Left lung (tissue), 10 donors: ENCODE data around the gene CBFB. TPM values are rescaled to one million over a fixed set of nuclear protein-coding genes. Genes with fewer than 3 reads are reported as not detected.
"Not testable (repeated sequence)": the region's sequence is repeated elsewhere in the genome, so short reads cannot be mapped to it uniquely, and the experiment has no call there.

Experiments used
- ATAC-seq: fragments of 200-7000 bp; cut with Tn5 transposase; one replicate; pipeline ENCODE4 v1.9.1; 2020; ENCODE audit warnings: moderate library complexity
- DNase-seq, 4 donors: peaks; one replicate each; pipeline ENCODE4 v3.0.0-alpha.2; 2013 to 2020
- H3K27ac ChIP-seq, 2 donors: fragments of 200-600 bp; sonication (generic) in 1 of 2; one replicate each; pipeline versions ENCODE4 v1.5.0 to v1.8.0; 2020 to 2021
- H3K27me3 ChIP-seq, 2 donors: fragments of 200-600 bp; sonication (generic) in 1 of 2; one replicate each; pipeline versions ENCODE4 v1.5.0 to v1.8.0; 2020 to 2021
- H3K36me3 ChIP-seq, 2 donors: fragments of 200-600 bp; sonication (generic) in 1 of 2; one replicate each; pipeline versions ENCODE4 v1.5.0 to v1.8.0; 2020 to 2021
- H3K4me1 ChIP-seq, 2 donors: fragments of 200-600 bp; one replicate each; pipeline ENCODE4 v1.8.0; 2021
- H3K4me3 ChIP-seq, 2 donors: fragments of 200-600 bp; sonication (generic) in 1 of 2; one replicate each; pipeline versions ENCODE4 v1.5.0 to v1.8.0; 2020 to 2021; ENCODE audit warnings: mild to moderate bottlenecking in 1 of 2
- H3K9me3 ChIP-seq, 2 donors: fragments of 200-600 bp; sonication (generic) in 1 of 2; one replicate each; pipeline versions ENCODE4 v1.5.0 to v1.8.0; 2020 to 2021
- intact Hi-C, 2 donors: fragments of 100-400 bp; cut with DNase I; formaldehyde crosslinking; loops; one replicate each; pipeline versions ENCODE4 v1.11.2 to v1.14.2; 2022
- polyA plus RNA-seq, 6 donors: library from polyadenylated mRNA; unstranded; fragments of 120-200 nt; gene quantifications; one replicate each; pipeline ENCODE4 v1.2.1, GENCODE V29; 2013; ENCODE audit not compliant: insufficient read length in 6 of 6
- total RNA-seq, 2 donors: library from RNA; stranded (reverse); fragmentation: NEBNext Ultra II Directional; extraction: Animal tissue kit (Norgen Biotek cat#: 25700); gene quantifications; one replicate each; pipeline ENCODE4 v1.2.1, GENCODE V29; 2021
- TF ChIP-seq, protein P1 (sequence below), 2 donors: fragments of 200-600 bp; sonication (generic) in 1 of 2; IDR thresholded peaks; one replicate each; pipeline versions ENCODE4 v1.5.0 to v1.8.0; 2021; ENCODE audit warnings: antibody characterized with exemption in 2 of 2
- donor health status: DM: no; HTN: yes; CAD: no.
- donor health status: DM: no; HTN: no; CAD: no.

Gene CBFB
- total and polyA plus RNA-seq, 8 donors, result 46.8 to 69.9 (median 61.4) TPM

- intact Hi-C loops, result no loop called here
- Histone ChIP-seq H3K27ac (no peak within 1 kb of the TSS), H3K27me3 (no peaks in the 10 kb centered on the region), H3K4me3 (no peak within 1 kb of the TSS), H3K36me3 (no peaks in the 10 kb centered on the region), H3K9me3 (no peaks in the 10 kb centered on the region), H3K4me1 (no peaks in the 10 kb centered on the region)
- DNase-seq (no peak), ATAC-seq (peak; percentile 50)
- TF ChIP-seq, protein P1, sequence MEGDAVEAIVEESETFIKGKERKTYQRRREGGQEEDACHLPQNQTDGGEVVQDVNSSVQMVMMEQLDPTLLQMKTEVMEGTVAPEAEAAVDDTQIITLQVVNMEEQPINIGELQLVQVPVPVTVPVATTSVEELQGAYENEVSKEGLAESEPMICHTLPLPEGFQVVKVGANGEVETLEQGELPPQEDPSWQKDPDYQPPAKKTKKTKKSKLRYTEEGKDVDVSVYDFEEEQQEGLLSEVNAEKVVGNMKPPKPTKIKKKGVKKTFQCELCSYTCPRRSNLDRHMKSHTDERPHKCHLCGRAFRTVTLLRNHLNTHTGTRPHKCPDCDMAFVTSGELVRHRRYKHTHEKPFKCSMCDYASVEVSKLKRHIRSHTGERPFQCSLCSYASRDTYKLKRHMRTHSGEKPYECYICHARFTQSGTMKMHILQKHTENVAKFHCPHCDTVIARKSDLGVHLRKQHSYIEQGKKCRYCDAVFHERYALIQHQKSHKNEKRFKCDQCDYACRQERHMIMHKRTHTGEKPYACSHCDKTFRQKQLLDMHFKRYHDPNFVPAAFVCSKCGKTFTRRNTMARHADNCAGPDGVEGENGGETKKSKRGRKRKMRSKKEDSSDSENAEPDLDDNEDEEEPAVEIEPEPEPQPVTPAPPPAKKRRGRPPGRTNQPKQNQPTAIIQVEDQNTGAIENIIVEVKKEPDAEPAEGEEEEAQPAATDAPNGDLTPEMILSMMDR (IDR thresholded peaks at IDR 0.05), result no peak
These were observed 40.7 kb upstream of the CBFB start, which contains the start of gene CES4A for GRCh38 chr16:66988197-66988788. TSS of gene CES4A (plus strand) at chr16:66988589. CDS start at chr16:66988773, 184 bp downstream.

- Histone ChIP-seq H3K4me3 (no peak overlapping the region), H3K4me1 (peaks cover 0 to 5% of the 10 kb centered on the region in 2 donors), H3K36me3 (no peaks in the 10 kb centered on the region), H3K27me3 (no peaks in the 10 kb centered on the region), H3K9me3 (no peaks in the 10 kb centered on the region), H3K27ac (no peak overlapping the region)
- TF ChIP-seq, protein P1 (IDR thresholded peaks at IDR 0.05), result no peak
- no peak for ATAC-seq
- intact Hi-C loops, result no loop called here
- DNase-seq, result no peak
These were observed 37.3 kb upstream of the CBFB start for GRCh38 chr16:66991545-66992077.

- H3K27ac ChIP-seq, ATAC-seq, intact Hi-C loops, H3K9me3 ChIP-seq, H3K4me1 ChIP-seq, H3K4me3 ChIP-seq, DNase-seq, H3K27me3 ChIP-seq, H3K36me3 ChIP-seq: not testable (repeated sequence)
These were observed 35.4 kb upstream of the CBFB start for GRCh38 chr16:66993558-66993957.

DNA sequence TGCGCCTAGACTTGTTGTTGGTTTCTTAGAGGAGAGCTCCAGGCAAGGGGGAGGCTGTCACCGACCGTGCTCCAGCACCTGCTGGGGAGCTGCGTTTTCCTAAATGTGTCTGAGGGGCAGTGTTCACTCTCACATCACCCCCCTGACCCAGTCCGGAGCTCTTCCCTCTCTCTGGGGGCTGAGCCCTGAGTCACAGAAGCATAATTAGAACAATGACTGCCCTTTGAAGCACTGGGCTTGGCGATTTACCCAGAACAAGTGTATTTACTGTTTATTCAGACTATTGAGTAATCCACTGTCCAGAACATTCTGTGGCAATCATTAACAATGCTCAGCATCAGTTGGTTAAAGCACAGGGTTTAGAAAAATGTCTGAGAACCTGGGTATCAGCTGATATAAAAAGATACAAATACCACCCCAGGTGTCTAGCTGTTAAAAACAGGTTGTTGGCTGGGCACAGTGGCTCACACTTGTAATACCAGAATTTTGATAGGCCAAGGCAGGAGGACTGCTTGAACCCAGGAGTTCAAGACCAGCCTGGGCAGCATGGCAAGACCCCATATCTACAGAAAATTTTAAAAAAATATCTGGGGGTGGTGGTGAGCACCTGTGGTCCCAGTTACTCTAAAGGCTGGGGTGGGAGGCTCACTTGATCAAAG, 32.5 kb upstream of the CBFB start:
- H3K4me1 ChIP-seq, result peaks cover 8 to 18% of the 10 kb centered on the region in 2 donors
- H3K27me3 ChIP-seq, result peaks cover 0 to 5% of the 10 kb centered on the region in 2 donors
- no peaks in the 10 kb centered on the region for H3K36me3 ChIP-seq
- no peaks in the 10 kb centered on the region for H3K9me3 ChIP-seq
- ATAC-seq, result peak; percentile 80
- DNase-seq, result peak in 2 of 4 donors; percentile 28 to 52
- H3K4me3 ChIP-seq, result no peak overlapping the region
- intact Hi-C loops, result no loop called here
- peak overlapping the region; percentile 53 to 73 for H3K27ac ChIP-seq
- TF ChIP-seq, protein P1 (IDR thresholded peaks at IDR 0.05), result no peak

DNA sequence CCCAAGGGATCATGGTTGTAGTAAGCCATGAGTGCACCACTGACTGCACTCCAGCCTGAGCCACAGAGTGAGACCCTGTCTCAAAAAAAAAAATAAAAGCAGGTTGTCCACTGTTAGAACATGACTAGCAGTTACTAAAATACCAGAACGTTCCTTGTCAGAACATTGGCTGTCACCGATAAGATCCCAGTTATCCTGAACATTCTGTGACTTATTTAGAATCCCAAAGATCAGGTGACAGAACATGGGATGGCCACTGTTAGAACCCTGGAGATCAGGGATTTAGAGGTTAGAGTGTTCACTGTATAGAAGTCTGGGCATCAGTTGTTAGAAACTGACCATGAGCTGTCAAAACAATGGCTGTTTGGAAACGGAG, 32.0 kb upstream of the CBFB start:
- intact Hi-C loops, result no loop called here
- TF ChIP-seq, protein P1 (IDR thresholded peaks at IDR 0.05), result no peak
- no peaks in the 10 kb centered on the region for H3K9me3 ChIP-seq
- ATAC-seq (no peak), DNase-seq (no peak)
- H3K27me3 ChIP-seq, result peaks cover 0 to 10% of the 10 kb centered on the region in 2 donors
- H3K4me3 ChIP-seq, result no peak overlapping the region
- H3K4me1 ChIP-seq, result peaks cover 8 to 23% of the 10 kb centered on the region in 2 donors
- peak overlapping the region; percentile 30 to 53 for H3K27ac ChIP-seq
- H3K36me3 ChIP-seq, result no peaks in the 10 kb centered on the region
